Measurements from ENCODE around the gene GET4. TPM values are rescaled to one million over a fixed set of nuclear protein-coding genes. Genes with fewer than 3 reads are reported as not detected.

Gene GET4
- total and polyA plus RNA-seq, 2 of the 8 experiments (the other 6 are each of a cell fraction or from before 2014, with no cell fraction given): 56.7 to 74.1 TPM

DNA sequence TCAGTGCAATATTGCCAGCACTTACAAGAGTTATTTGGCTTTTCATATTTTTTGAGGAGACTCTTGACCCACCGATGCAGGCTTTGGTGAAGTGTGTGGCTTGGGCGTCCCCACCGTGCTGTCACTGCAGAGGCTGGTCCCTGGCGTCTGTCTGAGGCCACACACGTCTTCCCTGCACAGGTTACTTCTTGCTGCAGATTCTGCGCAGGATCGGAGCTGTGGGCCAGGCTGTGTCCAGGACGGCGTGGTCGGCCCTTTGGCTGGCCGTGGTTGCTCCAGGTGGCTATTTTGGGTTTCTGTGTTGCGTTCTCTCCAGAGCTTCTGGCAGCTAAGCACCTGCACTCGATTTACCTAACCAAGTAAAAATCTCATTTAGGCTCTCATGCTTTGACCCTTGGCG, 25.1 kb upstream of the GET4 start:
- no peak overlapping the region for H3K18ac ChIP-seq (ENCODE audit: extremely low read depth, low read length)
- H3K23me2 ChIP-seq (ENCODE audit: low read depth, low read length): no peaks in the 10 kb centered on the region
- no peak overlapping the region for H3K4ac ChIP-seq (replicated peaks; ENCODE audit: insufficient read length, low read depth, low read length)
- H2BK120ac ChIP-seq (replicated peaks; ENCODE audit: low read depth, low read length): no peak overlapping the region
- H2BK5ac ChIP-seq (ENCODE audit: low read depth, low read length): no peak overlapping the region
- H4K20me1 ChIP-seq (replicated peaks in 1 of 2; ENCODE audit: control insufficient read depth in 1 of 2, insufficient read depth in 2 of 2, low read length in 2 of 2): peaks cover 3 to 20% of the 10 kb centered on the region in 2 experiments
- peaks cover 0 to 18% of the 10 kb centered on the region in 2 experiments; a peak in 1 of 4 replicates for H3K79me2 ChIP-seq (ENCODE audit: control insufficient read depth in 1 of 2, insufficient read depth in 2 of 2, low read length in 2 of 2)
- ChIA-PET CTCF (ENCODE audit: partially characterized antibody) (interaction anchor here (0.7 to 1.2 kb wide), 4 partner anchors 9 to 76 kb away, joined by 3 to 4 read pairs (median 3); no protein-coding TSS in a partner anchor), POLR2A (ENCODE audit: partially characterized antibody) (interaction anchor here (0.7 kb wide), 1 partner anchor 17 kb away, joined by 3 read pairs; no protein-coding TSS in a partner anchor)
- H3K27ac ChIP-seq (ENCODE audit: low read depth, low read length): no peak overlapping the region
- no peak for FAIRE-seq
- no peak overlapping the region for H4K8ac ChIP-seq (ENCODE audit: extremely low read depth, insufficient read depth, low read length)
- H3K4me3 ChIP-seq (ENCODE audit: extremely low read depth in 1 of 4, insufficient read depth in 2 of 4, low read depth in 3 of 4, low read length in 4 of 4): no peak overlapping the region
- no peak overlapping the region for H3K56ac ChIP-seq (replicated peaks; ENCODE audit: insufficient read length, low read depth, low read length)
- no peak overlapping the region for H3K9ac ChIP-seq (replicated peaks in 1 of 4; ENCODE audit: extremely low read depth in 1 of 4, low read depth in 3 of 4, low read length in 3 of 4)
- no peak overlapping the region for H4K5ac ChIP-seq (ENCODE audit: insufficient read length, low read depth, low read length)
- no peak overlapping the region for H2AFZ ChIP-seq (ENCODE audit: low read length)
- no peak overlapping the region for H3K4me2 ChIP-seq (ENCODE audit: insufficient read depth in 1 of 2, low read depth in 2 of 2, low read length in 2 of 2)
- H4K91ac ChIP-seq (replicated peaks; ENCODE audit: insufficient read length, low read length): no peak overlapping the region
- TF ChIP-seq NRF1 (IDR thresholded peaks at IDR 0.05; ENCODE audit: low read depth, low read length) (no peak), RNF2 (IDR thresholded peaks at IDR 0.05; ENCODE audit: borderline replicate concordance, low read depth, low read length, missing control alignments, poor library complexity, severe bottlenecking) (no peak), NANOG (IDR thresholded peaks at IDR 0.05; ENCODE audit: insufficient read depth, low read depth, low read length, poor library complexity, severe bottlenecking) (no peak), GTF2F1 (IDR thresholded peaks at IDR 0.05; ENCODE audit: borderline replicate concordance, low read depth, low read length) (no peak), JUN (IDR thresholded peaks at IDR 0.05; ENCODE audit: low read depth, low read length) (no peak), CTBP2 (IDR thresholded peaks at IDR 0.05; ENCODE audit: borderline replicate concordance, insufficient read depth, insufficient read length, low read length) (no peak)
- H3K36me3 ChIP-seq (ENCODE audit: control insufficient read depth in 2 of 4, insufficient read depth in 4 of 4, low read length in 3 of 4): peaks cover 8 to 51% (median 40%) of the 10 kb centered on the region in 4 experiments; a peak in 7 of 8 replicates
- no peaks in the 10 kb centered on the region for H3K4me1 ChIP-seq (replicated peaks in 1 of 4; ENCODE audit: control insufficient read depth in 3 of 4, insufficient read depth in 4 of 4, low read length in 3 of 4)
- no peak overlapping the region for H3K23ac ChIP-seq (ENCODE audit: insufficient read length)
- H3K79me1 ChIP-seq (ENCODE audit: low read depth, low read length): peaks cover 2% of the 10 kb centered on the region; the same call in 1 of the 2 replicates
- peaks cover 0 to 2% of the 10 kb centered on the region in 2 experiments; a peak in 1 of 4 replicates for H3K9me3 ChIP-seq (ENCODE audit: insufficient read depth in 2 of 2, low read depth in 1 of 2, low read length in 1 of 2)
- no peaks in the 10 kb centered on the region for H3K27me3 ChIP-seq (replicated peaks in 1 of 4; ENCODE audit: control insufficient read depth in 3 of 4, extremely low read depth in 1 of 4, insufficient read depth in 3 of 4, low read length in 3 of 4)
- no peak overlapping the region for H3K14ac ChIP-seq (ENCODE audit: insufficient read length)
- DNase-seq (ENCODE audit: low read depth in 1 of 2, low spot score in 2 of 2): no peak
- no peak overlapping the region for H2AK5ac ChIP-seq (ENCODE audit: low read depth, low read length)
- H2BK20ac ChIP-seq (ENCODE audit: low read length): no peak overlapping the region
- WGBS, 2 experiments (ENCODE audit: extremely low coverage in 1 of 2, insufficient coverage in 1 of 2, insufficient read length in 1 of 2, insufficient replicate concordance in 2 of 2, low coverage in 1 of 2, low lambda C conversion rate in 2 of 2, missing lambda C conversion rate in 1 of 2): 91% methylated on average over 14 of the region's 14 CpGs; no CpG with 5 or more reads in 1 of the 2 experiments
- H2BK12ac ChIP-seq (ENCODE audit: low read depth, low read length): no peak overlapping the region
- H2BK15ac ChIP-seq (ENCODE audit: low read length): no peak overlapping the region

All from H1 (cell line).